Renal pelvis (tissue), 4 donors: ENCODE data around the gene VIPR1. TPM values are rescaled to one million over a fixed set of nuclear protein-coding genes. Genes with fewer than 3 reads are reported as not detected.

Experiments
- DNase-seq: peaks from one replicate; pipeline ENCODE4 v3.0.0-alpha.2; 2013
- polyA plus RNA-seq, 3 donors: library from polyadenylated mRNA; unstranded; fragments of 120-200 nt; gene quantifications; one replicate each; pipeline ENCODE4 v1.2.1, GENCODE V29; 2013; ENCODE audit not compliant: insufficient read length in 3 of 3

VIPR1 gene
- polyA plus RNA-seq, 3 donors: 1.5 to 3.2 (median 2.0) TPM

DNA sequence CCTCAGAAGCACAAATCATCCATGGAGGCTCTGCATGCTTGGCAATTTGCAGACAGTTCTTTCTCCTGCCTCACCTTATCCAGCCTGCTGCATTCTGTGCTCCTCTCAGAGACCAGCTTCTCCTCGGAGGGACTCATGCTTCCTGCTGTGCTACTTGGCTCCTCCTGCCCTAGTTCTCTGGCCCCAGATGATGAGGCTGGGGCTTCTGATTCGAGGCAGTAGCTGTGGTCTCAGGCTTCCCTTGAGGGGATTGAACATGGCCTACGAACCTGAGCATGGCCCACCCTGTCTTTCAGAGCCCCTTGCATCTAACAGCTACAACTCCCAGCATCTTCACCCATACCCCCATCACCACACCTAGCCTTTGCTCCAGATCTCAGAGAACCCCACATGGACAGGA lies 6.7 kb downstream of the VIPR1 start:
- no peak for DNase-seq

DNA sequence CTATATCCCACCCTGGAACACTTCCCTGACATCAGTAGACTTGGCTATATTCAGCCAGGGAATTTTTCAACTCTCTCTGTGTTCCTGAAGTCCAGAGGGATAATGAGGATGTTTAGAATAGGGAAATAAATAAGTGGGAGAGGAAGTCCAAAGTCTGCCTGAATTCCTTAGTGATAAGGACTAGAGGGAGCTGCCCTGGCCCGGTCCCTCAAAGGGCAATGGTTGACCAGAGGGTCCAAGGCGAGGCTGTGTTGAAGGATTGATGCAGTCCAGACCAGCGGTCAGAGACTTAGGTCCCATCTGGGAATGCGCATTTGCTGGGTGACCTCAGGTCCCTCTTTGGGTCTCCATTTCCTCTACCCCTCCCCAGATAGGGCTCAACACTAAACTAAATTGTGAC lies 7.9 kb downstream of the VIPR1 start:
- no peak for DNase-seq

DNA sequence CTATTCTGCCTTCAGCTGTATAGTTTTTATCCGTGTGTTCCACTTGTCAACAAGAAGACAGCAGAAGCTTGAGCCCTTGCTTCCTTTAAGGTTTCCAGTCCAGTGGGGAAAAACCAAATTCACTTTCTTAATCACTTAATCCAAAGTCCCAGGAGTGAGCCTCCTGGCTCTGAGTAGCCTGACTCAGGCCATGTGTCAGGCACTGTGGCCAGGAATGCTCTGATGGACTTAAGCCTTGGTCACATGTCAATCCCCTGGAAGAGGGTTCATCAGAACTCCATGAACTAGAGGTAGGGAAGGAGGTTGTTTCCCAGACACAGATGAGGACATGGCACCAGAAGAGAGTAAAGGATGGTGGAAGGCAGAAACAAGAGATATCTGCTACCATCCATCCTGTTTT lies 8.8 kb downstream of the VIPR1 start:
- no peak for DNase-seq

DNA sequence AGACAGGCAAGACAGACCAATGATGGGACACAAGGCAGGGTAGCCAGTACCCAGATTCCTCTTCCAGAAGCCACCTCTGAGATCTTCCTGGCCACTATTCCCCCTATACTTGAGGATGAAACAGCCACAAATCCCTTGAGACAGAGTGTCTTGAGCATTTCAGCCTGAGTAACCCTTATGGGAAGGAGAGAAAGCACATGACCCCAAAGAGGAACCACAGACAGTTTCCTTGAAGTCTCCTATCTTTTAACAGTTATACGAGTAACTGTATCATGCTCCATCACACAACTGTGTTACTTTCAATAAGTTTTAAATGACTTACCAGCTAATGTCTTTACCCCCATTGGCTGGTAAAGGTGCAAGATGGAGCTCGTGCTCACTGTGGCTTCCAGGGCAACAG lies 9.3 kb downstream of the VIPR1 start:
- DNase-seq: no peak

DNA sequence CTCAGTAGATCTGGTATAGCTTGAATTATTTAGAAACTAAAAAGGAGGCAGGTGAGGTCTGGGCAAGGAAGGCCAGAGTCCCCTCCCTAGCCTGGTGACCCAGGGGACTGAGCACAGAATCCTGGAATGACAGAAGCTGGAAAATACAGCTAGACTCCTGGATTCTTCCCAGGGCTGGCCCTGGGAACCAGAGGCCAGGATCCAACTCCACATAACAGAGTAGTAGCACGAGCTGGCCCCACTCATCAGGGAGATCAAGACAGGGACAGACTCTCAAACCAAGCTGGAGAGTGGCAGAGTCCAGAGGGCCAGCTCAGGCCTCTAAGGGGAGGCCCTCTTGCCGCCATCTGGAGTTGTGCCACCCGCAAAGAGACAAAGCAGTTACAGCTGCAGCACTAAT lies 10.7 kb downstream of the VIPR1 start:
- no peak for DNase-seq

DNA sequence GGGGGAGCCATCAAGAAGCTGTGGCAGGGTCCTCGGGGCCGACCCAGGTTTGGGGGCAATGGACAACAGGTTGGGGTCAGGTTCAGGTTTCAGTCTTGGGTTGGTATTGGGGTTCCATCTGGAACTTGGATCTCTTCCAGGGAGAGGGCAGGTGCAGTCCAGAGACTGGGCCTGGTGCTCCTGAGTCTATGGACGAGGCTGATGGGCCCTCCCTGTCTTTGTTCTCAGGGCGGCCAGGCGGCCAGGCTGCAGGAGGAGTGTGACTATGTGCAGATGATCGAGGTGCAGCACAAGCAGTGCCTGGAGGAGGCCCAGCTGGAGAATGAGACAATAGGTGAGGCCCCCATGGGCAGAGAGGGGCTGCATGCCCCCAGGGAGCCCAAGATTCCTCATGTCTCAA lies 11.1 kb downstream of the VIPR1 start:
- DNase-seq: no peak

DNA sequence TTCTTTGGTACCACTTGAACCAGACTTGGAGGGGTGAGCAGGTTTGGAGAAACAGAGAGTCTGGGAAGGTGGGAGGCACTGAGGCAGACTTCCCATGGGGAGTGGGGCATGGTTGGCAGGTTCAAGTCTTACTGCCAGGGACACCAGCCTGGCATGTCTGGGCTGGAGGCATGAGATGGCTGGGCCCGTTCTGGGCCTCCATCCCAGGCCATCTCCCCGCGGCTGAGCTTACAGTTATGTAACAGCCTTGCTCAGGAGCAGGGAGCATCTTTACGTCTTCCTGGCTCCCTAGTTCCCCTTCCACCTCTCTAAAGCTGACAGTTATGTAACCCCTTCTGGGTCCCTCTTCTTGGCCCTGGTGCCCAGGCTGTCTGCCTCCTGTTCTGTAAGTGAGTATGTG lies 12.4 kb downstream of the VIPR1 start:
- DNase-seq: no peak

DNA sequence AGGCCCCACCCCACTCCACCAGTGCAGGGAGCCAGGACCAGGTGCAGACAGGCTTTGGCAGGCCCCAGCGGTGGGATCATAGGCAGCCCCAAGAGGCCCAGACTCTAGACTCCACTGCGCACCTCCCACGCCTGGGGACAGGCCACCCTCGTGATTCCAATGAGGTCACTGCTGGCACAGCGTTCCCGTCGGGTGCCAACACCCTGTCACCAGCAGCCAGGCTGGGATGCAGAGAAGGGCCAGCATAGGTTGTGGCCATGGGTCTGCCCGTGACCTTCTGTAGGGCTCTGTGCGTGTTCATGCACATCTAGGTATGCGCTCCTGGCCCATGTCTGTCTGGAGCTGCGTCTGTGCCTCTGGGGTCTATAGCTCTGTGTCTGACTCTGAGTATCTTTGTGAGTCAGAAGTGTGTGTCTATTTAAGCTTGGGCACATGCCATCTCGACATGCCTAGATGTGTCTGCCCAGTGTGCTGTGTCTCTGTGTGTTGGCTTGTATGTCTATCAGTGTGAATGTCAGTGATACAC lies 13.0 kb downstream of the VIPR1 start:
- no peak for DNase-seq

DNA sequence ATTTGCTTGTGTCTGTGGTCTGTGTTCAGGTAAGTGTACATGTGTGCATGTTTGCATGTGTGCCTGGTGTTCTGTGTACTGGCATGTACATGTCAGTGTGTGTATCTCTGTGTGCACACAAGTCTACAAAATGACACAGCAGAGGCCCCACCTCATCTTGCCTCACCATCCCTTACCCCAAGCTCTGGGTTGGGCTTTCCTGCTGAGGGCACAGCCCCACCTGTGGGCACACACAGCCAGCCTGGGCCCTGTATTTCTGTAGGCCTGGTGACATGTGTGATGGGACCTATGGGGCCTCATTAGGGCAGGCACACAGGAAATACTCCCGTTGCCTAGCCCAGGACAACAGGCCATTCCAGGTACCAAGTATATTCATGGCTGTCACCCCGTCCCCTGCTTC lies 13.5 kb downstream of the VIPR1 start:
- DNase-seq: no peak

DNA sequence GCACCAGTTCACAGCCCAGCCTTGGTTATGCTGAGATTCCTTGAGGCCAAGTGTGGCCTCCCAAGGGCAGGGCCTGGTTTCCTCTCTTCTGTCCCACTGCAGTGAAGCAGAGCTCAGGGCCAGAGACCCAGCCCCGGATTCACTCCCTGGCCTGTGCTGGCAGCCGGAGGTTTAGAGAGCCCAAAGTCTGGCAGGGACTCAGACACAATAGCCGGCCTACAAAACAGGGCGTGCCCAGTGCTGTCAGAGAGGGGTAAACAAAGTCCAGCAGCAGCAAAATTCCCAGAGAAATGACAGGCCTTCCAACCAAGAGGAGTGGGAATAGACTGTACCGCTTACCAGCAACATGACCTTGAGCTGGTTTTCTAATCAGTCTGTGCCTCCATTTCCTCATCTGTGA lies 14.0 kb downstream of the VIPR1 start:
- DNase-seq: no peak

DNA sequence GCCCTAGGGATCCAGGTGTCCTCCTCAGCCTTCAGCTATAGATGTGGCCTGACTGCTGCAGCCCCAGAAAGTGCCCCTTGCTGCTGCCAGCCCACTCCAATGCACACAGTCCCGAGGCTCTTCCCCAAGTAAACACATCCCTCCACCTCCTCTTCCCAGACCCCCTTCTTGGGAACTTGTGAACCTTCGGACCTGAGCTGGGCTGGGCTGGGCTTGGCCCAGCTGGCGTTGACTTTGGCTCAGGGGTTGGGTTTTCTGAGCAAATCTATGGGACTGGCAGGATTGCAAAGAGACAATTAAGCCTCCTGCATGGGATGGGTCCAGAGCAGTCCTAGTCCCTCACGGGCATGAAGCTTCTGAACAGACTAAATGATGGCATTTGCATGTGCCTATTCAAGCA lies 14.7 kb downstream of the VIPR1 start:
- no peak for DNase-seq

DNA sequence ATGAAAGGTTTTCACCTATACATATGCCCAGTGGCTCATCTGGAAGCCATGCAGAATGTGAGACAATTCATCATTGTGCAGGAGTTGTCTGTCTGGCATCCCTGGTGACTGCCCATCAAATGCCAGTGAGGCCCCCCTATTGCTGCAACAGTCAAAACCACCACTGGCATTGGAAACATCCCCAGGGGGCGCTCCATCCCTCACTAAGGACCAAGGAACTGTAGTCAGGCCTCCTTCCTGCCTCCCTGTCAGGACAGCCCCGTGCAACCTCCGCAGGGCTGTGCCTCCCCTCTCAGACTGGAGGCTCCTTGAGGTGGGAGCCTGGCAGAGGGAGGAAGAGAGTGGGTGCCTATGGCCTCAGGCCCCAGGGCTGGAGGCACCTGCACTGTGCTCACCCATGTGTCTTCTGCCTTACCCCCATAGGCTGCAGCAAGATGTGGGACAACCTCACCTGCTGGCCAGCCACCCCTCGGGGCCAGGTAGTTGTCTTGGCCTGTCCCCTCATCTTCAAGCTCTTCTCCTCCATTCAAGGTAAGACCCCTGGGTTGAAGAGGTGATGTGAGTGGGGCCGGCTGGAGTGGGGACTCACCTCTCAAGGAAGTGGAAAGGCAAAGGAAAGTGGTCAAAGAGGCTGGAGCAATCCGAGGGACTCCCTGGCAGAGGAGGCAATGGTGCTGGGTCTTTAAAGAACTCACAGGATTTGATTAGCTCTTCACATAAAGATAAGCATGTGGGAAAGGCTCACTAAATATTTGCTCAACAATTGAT lies 16.5 kb downstream of the VIPR1 start:
- DNase-seq: no peak

DNA sequence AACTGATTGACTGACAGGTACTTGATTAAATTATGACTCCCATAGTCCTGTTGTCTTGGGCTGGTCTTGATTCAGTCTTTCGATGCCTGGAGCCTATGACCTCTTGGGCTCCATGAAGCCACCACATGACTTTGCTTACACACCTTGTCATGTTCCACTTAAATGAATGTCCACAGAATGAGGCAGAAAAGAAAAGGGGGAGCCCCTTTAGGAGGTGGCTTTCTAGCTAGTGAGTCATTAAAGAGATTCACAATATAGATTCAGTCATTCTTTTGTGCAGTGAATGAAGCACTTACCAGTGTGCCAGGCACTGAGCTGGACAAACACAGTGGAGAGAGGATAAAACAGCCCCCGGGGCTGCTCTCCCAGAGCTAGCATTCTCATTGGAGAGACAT lies 17.1 kb downstream of the VIPR1 start:
- no peak for DNase-seq

DNA sequence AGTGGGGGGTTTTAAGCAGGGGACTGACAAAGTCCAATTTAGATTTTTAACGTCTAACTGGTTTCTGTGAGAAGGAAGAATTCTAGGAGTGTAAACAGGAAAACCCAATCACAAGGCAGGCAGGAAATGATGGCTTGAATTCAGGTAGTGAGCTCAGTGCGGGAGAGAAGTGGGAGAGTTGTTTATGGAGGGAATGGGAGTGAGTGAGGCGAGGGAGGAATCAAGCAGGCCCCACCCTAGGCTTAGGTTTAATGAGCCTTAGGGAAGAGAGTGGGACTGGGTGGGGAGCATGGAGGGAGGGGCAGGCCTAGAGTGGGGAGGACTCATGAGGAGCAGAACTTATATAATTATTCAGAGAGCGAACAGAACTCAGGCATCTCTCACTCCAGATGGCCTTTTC lies 17.9 kb downstream of the VIPR1 start:
- no peak for DNase-seq

DNA sequence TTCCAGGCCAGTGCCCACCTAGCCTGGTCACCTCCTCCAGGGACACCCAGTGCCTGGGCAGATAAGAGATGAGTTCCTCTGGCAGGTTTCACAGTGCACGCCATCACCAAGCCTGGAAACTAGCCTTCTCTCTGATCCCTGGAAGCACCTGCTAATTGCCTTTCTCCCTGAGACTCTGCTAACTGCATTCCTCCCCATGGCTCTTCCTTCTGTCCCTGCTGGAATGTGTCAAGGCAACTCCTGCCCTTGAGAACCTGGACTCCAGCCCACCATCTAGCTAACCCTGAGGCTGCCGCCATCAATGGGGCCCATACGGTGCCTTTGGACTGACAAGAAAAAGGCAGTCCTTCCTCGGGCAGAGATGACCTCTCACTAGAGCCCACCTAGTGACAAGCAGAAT lies 18.5 kb downstream of the VIPR1 start:
- DNase-seq: no peak

DNA sequence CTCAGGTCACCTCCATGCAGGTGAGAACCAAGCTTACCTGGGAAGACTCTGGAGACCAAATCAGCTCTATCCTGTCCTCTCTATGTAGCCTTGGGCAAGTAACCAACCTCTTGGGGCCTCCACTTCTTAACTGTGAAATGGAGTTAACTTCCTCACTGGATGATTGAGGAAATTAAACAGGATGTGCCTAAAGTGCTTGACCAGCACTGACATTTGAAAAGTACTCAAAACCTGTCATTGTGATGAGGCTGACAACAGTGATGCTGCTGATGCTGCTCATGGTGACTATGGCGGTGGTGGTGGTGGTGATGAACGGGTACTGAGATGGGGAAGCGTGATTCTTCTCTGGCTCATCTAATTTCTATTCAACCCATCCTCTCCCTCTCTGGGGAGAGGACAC lies 22.3 kb downstream of the VIPR1 start:
- DNase-seq: no peak

DNA sequence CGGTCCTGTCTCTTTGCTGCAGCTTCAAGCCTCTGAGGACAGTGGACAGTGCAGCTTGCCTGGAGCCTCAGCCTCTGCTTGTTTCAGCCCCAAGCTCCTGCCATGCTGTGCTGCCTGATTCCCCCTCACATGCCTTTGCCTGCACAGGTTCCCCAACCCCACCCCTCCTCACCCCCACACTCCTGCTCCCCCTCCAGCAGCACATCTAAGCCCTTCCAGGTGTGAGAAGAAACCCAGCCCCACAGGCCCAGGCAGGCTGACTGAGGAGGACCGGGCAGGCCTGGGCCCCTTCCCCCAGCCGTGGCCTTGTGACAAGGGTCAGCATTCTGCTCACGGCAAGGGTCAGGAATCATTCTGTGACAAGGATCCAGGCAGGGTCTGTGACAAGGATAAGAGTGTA lies 22.8 kb downstream of the VIPR1 start:
- DNase-seq: no peak

DNA sequence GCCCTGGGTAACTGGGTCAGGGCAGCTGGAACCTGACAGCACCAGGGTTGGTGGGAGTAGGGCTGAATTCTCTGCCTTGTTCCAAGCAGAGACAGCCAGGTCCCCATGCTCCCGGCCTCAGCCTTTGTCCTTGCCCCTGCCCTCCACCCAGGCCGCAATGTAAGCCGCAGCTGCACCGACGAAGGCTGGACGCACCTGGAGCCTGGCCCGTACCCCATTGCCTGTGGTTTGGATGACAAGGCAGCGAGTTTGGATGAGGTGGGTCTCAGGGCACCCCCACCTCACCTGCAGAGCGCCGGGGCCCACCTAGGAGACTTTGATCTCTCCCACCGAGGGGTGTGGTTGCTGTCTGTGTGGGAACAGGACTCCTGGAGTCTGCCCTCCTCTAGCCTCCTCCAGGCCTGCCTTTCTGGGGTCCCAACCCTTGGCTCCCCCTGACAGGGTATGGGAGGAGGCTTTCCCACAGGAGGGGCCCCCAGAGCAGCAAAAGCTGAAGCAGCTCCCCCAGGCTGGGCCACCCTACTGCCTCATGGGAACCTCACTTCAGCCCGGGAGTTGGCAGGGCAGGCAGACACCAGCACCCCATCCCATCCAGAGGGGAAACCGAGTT lies 23.4 kb downstream of the VIPR1 start:
- DNase-seq: no peak

DNA sequence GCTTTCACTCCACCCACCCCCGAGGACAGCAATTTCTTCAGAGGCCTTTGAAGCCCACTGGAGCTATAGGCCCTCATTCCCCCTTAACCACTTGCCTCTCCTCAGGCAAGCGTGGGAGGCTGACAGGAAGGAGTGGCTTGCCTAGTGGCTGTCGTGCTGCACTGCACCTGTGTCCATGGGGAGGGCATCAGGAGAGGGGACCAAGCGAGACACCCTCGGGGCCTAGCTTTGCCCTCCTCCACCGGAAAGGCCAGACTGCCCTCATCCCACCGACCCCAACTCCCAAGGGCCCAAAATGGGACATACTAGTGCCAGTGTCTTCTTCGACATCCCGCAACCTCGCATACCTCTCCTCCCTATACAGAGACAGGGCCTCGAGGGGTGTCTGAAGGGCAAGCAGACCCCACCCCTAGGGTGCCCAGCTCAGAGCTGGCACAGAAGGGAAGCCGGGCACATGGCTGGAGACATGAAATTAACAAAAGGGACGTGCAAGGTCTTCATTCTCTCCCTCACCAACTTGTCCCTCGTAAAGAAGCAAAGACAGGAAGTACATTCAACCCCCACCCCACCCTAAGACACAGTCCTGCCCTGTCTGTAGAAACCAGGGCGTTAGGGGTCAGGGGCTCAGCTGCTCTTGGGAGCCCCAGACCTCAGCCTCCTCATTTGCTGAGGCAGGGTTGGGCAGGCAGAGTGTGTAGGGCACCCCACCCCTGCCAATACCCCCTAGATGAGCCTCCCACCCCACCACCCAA lies 24.3 kb downstream of the VIPR1 start:
- no peak for DNase-seq

DNA sequence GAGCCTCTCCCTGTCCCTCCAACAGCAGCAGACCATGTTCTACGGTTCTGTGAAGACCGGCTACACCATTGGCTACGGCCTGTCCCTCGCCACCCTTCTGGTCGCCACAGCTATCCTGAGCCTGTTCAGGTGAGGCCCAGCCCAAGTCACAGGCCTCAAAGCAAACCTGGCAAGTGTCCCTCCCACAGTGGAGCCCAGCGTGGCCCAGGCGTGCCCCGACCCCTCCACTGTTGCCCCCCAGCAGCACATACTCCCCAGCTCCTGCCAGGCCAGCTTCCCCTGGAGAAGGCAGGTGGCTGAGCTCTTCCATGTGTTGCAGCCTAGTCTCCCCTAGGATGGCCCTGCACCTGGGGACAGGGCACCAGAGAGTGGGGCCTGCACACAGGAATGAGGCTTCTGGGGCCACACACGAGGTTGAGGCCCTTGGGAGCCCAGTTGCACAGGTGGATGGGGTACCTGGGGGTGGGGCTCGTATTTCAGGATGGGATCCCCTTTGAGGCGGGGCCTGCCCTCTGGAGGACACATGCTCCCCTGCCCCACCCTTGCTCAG lies 25.0 kb downstream of the VIPR1 start:
- no peak for DNase-seq

DNA sequence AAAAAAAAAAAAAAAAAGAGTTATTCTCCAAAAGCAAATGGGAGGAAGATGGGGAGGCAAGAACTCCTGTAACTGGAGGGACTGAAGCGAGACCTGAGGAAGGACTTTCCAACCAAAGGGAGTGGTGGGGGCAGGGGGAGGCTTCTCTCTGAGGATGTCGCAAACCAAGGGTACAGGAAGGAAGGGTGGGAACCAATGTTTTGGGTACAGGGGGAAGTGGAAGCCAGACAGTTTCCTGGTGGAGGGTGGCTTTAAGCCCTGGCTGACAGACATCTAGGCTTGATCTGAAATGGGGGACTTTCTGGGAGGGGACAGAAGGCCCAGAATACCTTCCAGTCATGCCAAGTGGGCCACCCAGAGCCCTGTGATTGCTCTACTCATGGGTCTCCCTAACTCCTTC lies 27.0 kb downstream of the VIPR1 start:
- no peak for DNase-seq

DNA sequence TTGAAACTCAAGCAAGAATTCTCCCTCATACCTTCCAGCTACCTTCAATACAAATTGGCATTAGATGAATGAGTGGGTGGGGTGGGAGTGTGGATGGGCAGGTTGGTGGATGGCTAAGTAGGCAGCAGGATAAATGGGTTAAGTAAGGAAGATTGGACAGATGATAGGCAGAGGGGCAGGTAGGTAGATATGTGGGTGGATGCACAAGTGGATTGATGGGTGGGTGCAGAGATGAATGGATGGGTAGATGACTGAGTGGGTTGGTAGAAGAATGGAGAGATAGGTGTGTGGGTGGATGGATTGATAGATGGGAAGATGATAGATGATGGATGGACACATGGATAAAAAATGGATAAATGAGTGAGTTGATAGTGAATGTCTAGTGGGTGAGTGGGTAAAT lies 27.6 kb downstream of the VIPR1 start:
- DNase-seq: no peak

DNA sequence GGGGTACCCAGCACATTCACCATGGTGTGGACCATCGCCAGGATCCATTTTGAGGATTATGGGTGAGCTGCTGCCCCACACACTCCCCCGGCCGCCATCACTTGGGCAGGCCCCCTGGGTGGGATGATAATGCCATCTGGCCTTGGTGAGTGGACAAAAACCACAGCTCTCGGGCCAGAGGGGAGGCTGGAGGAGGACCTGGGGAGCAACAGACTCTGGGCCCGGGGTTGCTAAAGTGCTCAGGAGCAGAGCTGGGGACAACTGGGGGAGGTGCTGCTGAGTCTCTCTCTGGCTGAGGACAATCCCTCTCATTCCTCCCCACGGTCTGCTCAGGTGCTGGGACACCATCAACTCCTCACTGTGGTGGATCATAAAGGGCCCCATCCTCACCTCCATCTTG lies 29.0 kb downstream of the VIPR1 start:
- DNase-seq: no peak
